Heart right ventricle (tissue), 16 donors: ENCODE results near the gene BTBD7. TPM values are rescaled to one million over a fixed set of nuclear protein-coding genes. Genes with fewer than 3 reads are reported as not detected.
A peak's percentile ranks its signal among the peaks of the same experiment; 100 is the strongest.

Experiments used
- ATAC-seq, 8 donors: fragments of 200-7000 bp; cut with Tn5 transposase; one replicate each; pipeline ENCODE4 v1.9.1; 2020; ENCODE audit warnings: mild to moderate bottlenecking in 8 of 8, moderate library complexity in 8 of 8, moderate number of reproducible peaks in 1 of 8
- DNase-seq, 2 donors: peaks; one replicate each; pipeline ENCODE4 v3.0.0-alpha.2; 2020
- H3K27ac ChIP-seq, 10 donors: fragments of 200-600 bp; sonication (generic) in 2 of 10; one replicate each; pipeline versions ENCODE4 v1.5.0 to v1.8.0; 2020 to 2022; ENCODE audit warnings: mild to moderate bottlenecking in 3 of 10
- H3K27me3 ChIP-seq, 7 donors: fragments of 200-600 bp; one replicate each; pipeline ENCODE4 v1.8.0; 2021 to 2022; ENCODE audit warnings: mild to moderate bottlenecking in 2 of 7
- H3K36me3 ChIP-seq, 9 donors: fragments of 200-600 bp; sonication (generic) in 1 of 9; one replicate each; pipeline versions ENCODE4 v1.5.0 to v1.8.0; 2020 to 2022; ENCODE audit warnings: mild to moderate bottlenecking in 2 of 9
- H3K4me1 ChIP-seq, 9 donors: fragments of 200-600 bp; sonication (generic) in 1 of 9; one replicate each; pipeline versions ENCODE4 v1.5.0 to v1.8.0; 2020 to 2022; ENCODE audit warnings: mild to moderate bottlenecking in 4 of 9
- H3K4me3 ChIP-seq, 10 donors: fragments of 200-600 bp; sonication (generic) in 2 of 10; one replicate each; pipeline versions ENCODE4 v1.5.0 to v1.8.0; 2020 to 2022; ENCODE audit warnings: mild to moderate bottlenecking in 7 of 10, moderate library complexity in 2 of 10
- H3K9me3 ChIP-seq, 11 donors: fragments of 200-600 bp in 10 of 11; sonication (generic) in 2 of 11; one replicate each; pipeline versions ENCODE4 v1.5.0 to v1.8.0; 2013 to 2022; ENCODE audit warnings: mild to moderate bottlenecking in 2 of 11, control low read depth in 1 of 11, moderate library complexity in 1 of 11
- CTCF ChIP-seq, 9 donors: fragments of 200-600 bp; sonication (generic) in 2 of 9; IDR thresholded peaks; one replicate each; pipeline versions ENCODE4 v1.5.0 to v1.8.0; 2021 to 2022; ENCODE audit warnings: antibody characterized with exemption in 9 of 9, mild to moderate bottlenecking in 5 of 9, moderate library complexity in 1 of 9
- WGBS, 2 donors: extraction: QIAGEN DNeasy Blood & Tissue Kit; methylation state at CpG; one replicate each; pipeline ENCODE4 v1.1.7; 2013; ENCODE audit warnings: inconsistent platforms in 1 of 2; 5-methylcytosine and 5-hydroxymethylcytosine counted together
- intact Hi-C, 10 donors: fragments of 100-400 bp; cut with DNase I; formaldehyde crosslinking; loops; one replicate each; pipeline versions ENCODE4 v1.11.1 to v1.14.2; 2022
- polyA plus RNA-seq, 2 donors: library from polyadenylated mRNA; stranded (reverse); fragments of 200-250 nt; gene quantifications; one replicate each; pipeline ENCODE4 v1.2.3, GENCODE V29; 2013
- total RNA-seq, 10 donors: library from RNA; stranded (reverse); fragmentation: NEBNext Ultra II Directional in 3 of 10; extraction: Animal tissue kit (Norgen Biotek cat#: 25700) in 3 of 10; gene quantifications; one replicate each; pipeline versions ENCODE4 v1.2.1 to v1.2.4, GENCODE V29; 2021 to 2023
- donor health status: Arrhythmogenic right ventricular cardiomyopathy.
- donor health status: ischemic (EF 13 %, LVEDD 7.1; RV severe dilation, severe dysfunction).
- donor health status: healthy with polysubstance abuse.
- donor health status: DM: no; HTN: yes; CAD: no.
- donor health status: DM: no; HTN: no; CAD: no.
- donor health status: ischemic (EF 25% LVEDD 6.9; RV normal size, moderate dysfunction).
- donor health status: ischemic (EF 25% LVEDD 5.7; RV mildly dilated, moderate dysfunction).
- donor health status: healthy.
- donor health status: DM: yes; HTN: yes; CAD: no.
- donor health status: Ischemic cardiomyopathy.
- donor health status: ischemic (EF 35%, LVEDD 5.7; RV mildly dilated, moderate dysfunction).
- donor health status: nonischemic (EF 11% LVEDD 7.7; RV severe dilation, severe dysfunction).
- donor health status: DM: yes; HTN: yes; CAD: no.
- donor health status: PGD.
- donor health status: ischemic (EF 29% LVEDD 5.4; RV normal size, mild dysfunction).
- donor health status: nonischemic (EF 23%, LVEDD 6.1; RV moderate dilation, normal function).

BTBD7 gene
- total and polyA plus RNA-seq, 12 donors: 3.6 to 33.6 (median 22.1) TPM

- Histone ChIP-seq H3K4me1 (peaks cover 0 to 53% (median 35%) of the 10 kb centered on the region in 9 donors), H3K27ac (peak overlapping the region in 9 of 10 donors; percentile 96 to 99 (median 98)), H3K4me3 (peak overlapping the region; percentile 61 to 92 (median 84)), H3K9me3 (no peaks in the 10 kb centered on the region), H3K27me3 (no peaks in the 10 kb centered on the region), H3K36me3 (no peaks in the 10 kb centered on the region)
- WGBS, 2 donors: 42 to 52% methylated on average over 17 of the region's 17 CpGs
- intact Hi-C loops: loop anchor here in 2 of 10 donors (10.0 kb wide), 2 partner anchors 96 to 126 kb away; partner anchors contain the start of genes GON7 (in 1 of the 2) and UBR7 (in 1 of the 2)
- DNase-seq: peak; percentile 27 to 35
- no peak for TF ChIP-seq CTCF (IDR thresholded peaks at IDR 0.05)
- ATAC-seq: peak in 1 of 8 donors; percentile 25
These were observed 1.7 kb downstream of the BTBD7 start for GRCh38 chr14:93331002-93331727.

GRCh38 chr14:93330609-93331000 is 2.2 kb downstream of the BTBD7 start:
- H3K36me3 ChIP-seq: no peaks in the 10 kb centered on the region
- no peak for ATAC-seq
- DNase-seq: no peak
- peak overlapping the region in 1 of 10 donors; percentile 85 for H3K4me3 ChIP-seq
- H3K27me3 ChIP-seq: no peaks in the 10 kb centered on the region
- TF ChIP-seq CTCF (IDR thresholded peaks at IDR 0.05): no peak
- 90 to 93% methylated on average over 2 of the region's 2 CpGs for WGBS, 2 donors
- peak overlapping the region in 7 of 10 donors; percentile 96 to 99 (median 98) for H3K27ac ChIP-seq
- peaks cover 0 to 53% (median 35%) of the 10 kb centered on the region in 9 donors for H3K4me1 ChIP-seq
- intact Hi-C loops: loop anchor here in 2 of 10 donors (10.0 kb wide), 2 partner anchors 96 to 126 kb away; partner anchors contain the start of genes GON7 (in 1 of the 2) and UBR7 (in 1 of the 2)
- no peaks in the 10 kb centered on the region for H3K9me3 ChIP-seq

GRCh38 chr14:93329965-93330608 is 2.7 kb downstream of the BTBD7 start:
- Histone ChIP-seq H3K4me1 (peaks cover 0 to 53% (median 35%) of the 10 kb centered on the region in 9 donors), H3K27me3 (no peaks in the 10 kb centered on the region), H3K9me3 (no peaks in the 10 kb centered on the region), H3K27ac (peak overlapping the region in 1 of 10 donors; percentile 98), H3K36me3 (no peaks in the 10 kb centered on the region), H3K4me3 (no peak overlapping the region)
- WGBS, 2 donors: 77 to 80% methylated on average over 5 of the region's 5 CpGs
- ATAC-seq (no peak), DNase-seq (no peak)
- no peak for TF ChIP-seq CTCF (IDR thresholded peaks at IDR 0.05)
- intact Hi-C loops: loop anchor here in 2 of 10 donors (10.0 kb wide), 2 partner anchors 95 to 125 kb away; partner anchors contain the start of genes GON7 (in 1 of the 2) and UBR7 (in 1 of the 2)

GRCh38 chr14:93328546-93328945 is 4.3 kb downstream of the BTBD7 start:
- H3K27me3 ChIP-seq: no peaks in the 10 kb centered on the region
- intact Hi-C loops: no loop called here

More at GRCh38 chr14:93328546-93328945, 4.3 kb downstream of the BTBD7 start:
- 97 to 99% methylated on average over 6 of the region's 6 CpGs for WGBS, 2 donors
- no peak for TF ChIP-seq CTCF (IDR thresholded peaks at IDR 0.05)
- H3K36me3 ChIP-seq: peaks cover 0 to 9% (median 0%) of the 10 kb centered on the region in 9 donors
- no peak for DNase-seq
- ATAC-seq: no peak
- H3K9me3 ChIP-seq: no peaks in the 10 kb centered on the region
- peaks cover 0 to 56% (median 34%) of the 10 kb centered on the region in 9 donors for H3K4me1 ChIP-seq
- H3K27ac ChIP-seq: no peak overlapping the region
- no peak overlapping the region for H3K4me3 ChIP-seq
